CD14-positive monocyte (primary cell): ENCODE data around the gene IVD. TPM values are rescaled to one million over a fixed set of nuclear protein-coding genes. Genes with fewer than 3 reads are reported as not detected.
A peak's percentile ranks its signal among the peaks of the same experiment; 100 is the strongest.

Source experiments
- DNase-seq, 3 donors: peaks; one replicate each; pipeline ENCODE4 v3.0.0-alpha.2; 2011 to 2022
- H2AFZ ChIP-seq: 2 replicates; pipeline ENCODE4 v1.6.0; 2012; ENCODE audit warnings: mild to moderate bottlenecking, low read depth, low read length, inconsistent platforms; ENCODE audit not compliant: insufficient read depth, poor library complexity, severe bottlenecking
- H3K27ac ChIP-seq, 2 donors: 1 replicate in 1 of 2; 2 replicates in 1 of 2; pipeline ENCODE4 v1.5.1; 2012 to 2013; ENCODE audit warnings: low read length in 2 of 2, control low read depth in 1 of 2, inconsistent platforms in 1 of 2, low read depth in 1 of 2, mild to moderate bottlenecking in 1 of 2
- H3K27me3 ChIP-seq, 2 donors: one replicate each; pipeline versions ENCODE4 v1.6.0 to v1.6.1; 2011 to 2013; ENCODE audit warnings: low read length in 2 of 2; ENCODE audit not compliant: control insufficient read depth in 2 of 2, insufficient read depth in 2 of 2
- H3K36me3 ChIP-seq, 2 donors: replicated peaks in 1 of 2; 1 replicate in 1 of 2; 2 replicates in 1 of 2; pipeline versions ENCODE4 v1.5.1 to v1.6.1; 2012 to 2013; ENCODE audit warnings: low read length in 2 of 2, control low read depth in 1 of 2, inconsistent platforms in 1 of 2, mild to moderate bottlenecking in 1 of 2; ENCODE audit not compliant: insufficient read depth in 2 of 2, control insufficient read depth in 1 of 2
- H3K4me1 ChIP-seq, 2 donors: 1 replicate in 1 of 2; 2 replicates in 1 of 2; pipeline versions ENCODE4 v1.5.1 to v1.6.1; 2012 to 2013; ENCODE audit warnings: low read length in 2 of 2, control low read depth in 1 of 2, inconsistent platforms in 1 of 2, mild to moderate bottlenecking in 1 of 2, moderate library complexity in 1 of 2; ENCODE audit not compliant: insufficient read depth in 2 of 2, control insufficient read depth in 1 of 2
- H3K4me2 ChIP-seq: replicated peaks from 2 replicates; pipeline ENCODE3; 2012; ENCODE audit warnings: low read length, moderate library complexity, mild to moderate bottlenecking; ENCODE audit not compliant: poor library complexity, severe bottlenecking; ENCODE audit errors: extremely low read depth
- H3K4me3 ChIP-seq, 3 experiments: fragments of 200-600 bp in 1 of 3; sonication (generic) in 1 of 3; replicated peaks in 1 of 3; 1 replicate in 2 of 3; 2 replicates in 1 of 3; pipeline ENCODE4 v1.5.1; 2011 to 2013; ENCODE audit warnings: low read length in 3 of 3, mild to moderate bottlenecking in 3 of 3, control low read depth in 2 of 3, low read depth in 2 of 3, inconsistent platforms in 1 of 3, moderate library complexity in 1 of 3
- H3K79me2 ChIP-seq: 2 replicates; pipeline ENCODE4 v1.6.0; 2012; ENCODE audit warnings: mild to moderate bottlenecking, control low read depth, inconsistent platforms, low read length, moderate library complexity; ENCODE audit not compliant: insufficient read depth
- H3K9ac ChIP-seq: 2 replicates; pipeline ENCODE4 v1.6.0; 2017; ENCODE audit warnings: low read length, mild to moderate bottlenecking; ENCODE audit not compliant: insufficient read depth, poor library complexity, severe bottlenecking
- H3K9me3 ChIP-seq, 2 donors: replicated peaks in 1 of 2; 1 replicate in 1 of 2; 2 replicates in 1 of 2; pipeline versions ENCODE4 v1.5.1 to v1.6.1; 2012 to 2013; ENCODE audit warnings: low read length in 2 of 2, control low read depth in 1 of 2; ENCODE audit not compliant: control insufficient read depth in 1 of 2, insufficient read depth in 1 of 2
- H4K20me1 ChIP-seq: 2 replicates; pipeline ENCODE4 v1.6.0; 2012; ENCODE audit warnings: mild to moderate bottlenecking, low read length, control low read depth, moderate library complexity; ENCODE audit not compliant: insufficient read depth
- H3K27ac Mint-ChIP-seq, 7 donors: one replicate each; pipeline ENCODE4 v1.8.0; 2020; ENCODE audit warnings: mild to moderate bottlenecking in 7 of 7, mixed read lengths in 7 of 7, moderate library complexity in 6 of 7, inconsistent platforms in 2 of 7
- H3K27me3 Mint-ChIP-seq, 3 donors: one replicate each; pipeline ENCODE4 v1.8.0; 2021 to 2022; ENCODE audit warnings: low read depth in 3 of 3, mild to moderate bottlenecking in 3 of 3, mixed read lengths in 3 of 3, moderate library complexity in 3 of 3, inconsistent platforms in 1 of 3
- H3K36me3 Mint-ChIP-seq, 2 donors: one replicate each; pipeline ENCODE4 v1.8.0; 2020; ENCODE audit warnings: mixed read lengths in 2 of 2, inconsistent platforms in 1 of 2, mild to moderate bottlenecking in 1 of 2
- H3K4me1 Mint-ChIP-seq: one replicate; pipeline ENCODE4 v1.8.0; 2020; ENCODE audit warnings: mild to moderate bottlenecking, mixed read lengths
- H3K4me3 Mint-ChIP-seq, 2 donors: one replicate each; pipeline ENCODE4 v1.8.0; 2020; ENCODE audit warnings: mild to moderate bottlenecking in 2 of 2, mixed read lengths in 2 of 2, moderate library complexity in 1 of 2
- H3K9me3 Mint-ChIP-seq, 7 donors: one replicate each; pipeline ENCODE4 v1.8.0; 2020 to 2022; ENCODE audit warnings: mixed read lengths in 7 of 7, mild to moderate bottlenecking in 6 of 7, moderate library complexity in 6 of 7, inconsistent platforms in 2 of 7
- WGBS: methylation state at CpG from one replicate; pipeline ENCODE4 v1.1.5; 2013; ENCODE audit warnings: missing lambda C conversion rate; ENCODE audit not compliant: insufficient coverage; 5-methylcytosine and 5-hydroxymethylcytosine counted together
- intact Hi-C, 2 donors: fragments of 100-400 bp; cut with micrococcal nuclease; formaldehyde crosslinking; loops; one replicate each; pipeline versions ENCODE4 v1.15.0 to v1.15.1; 2023
- polyA plus RNA-seq, 3 donors: library from polyadenylated mRNA; depleted of rRNA in 1 of 3; unstranded in 2 of 3; stranded (reverse) in 1 of 3; fragments of 300-500 nt in 2 of 3; fragments of >200 nt in 1 of 3; fragmentation: Illumina TruSeq in 2 of 3; gene quantifications; 1 replicate in 2 of 3; 2 replicates in 1 of 3; pipeline ENCODE4 v1.2.3, GENCODE V29; 2012 to 2021
- TF ChIP-seq, protein P1 (sequence below): fragments of 200-600 bp; IDR thresholded peaks from one replicate; pipeline ENCODE4 v1.8.0; 2022; ENCODE audit warnings: antibody characterized with exemption, mild to moderate bottlenecking

IVD gene
- polyA plus RNA-seq, 3 donors, result 28.6 to 46.3 (median 31.3) TPM

DNA sequence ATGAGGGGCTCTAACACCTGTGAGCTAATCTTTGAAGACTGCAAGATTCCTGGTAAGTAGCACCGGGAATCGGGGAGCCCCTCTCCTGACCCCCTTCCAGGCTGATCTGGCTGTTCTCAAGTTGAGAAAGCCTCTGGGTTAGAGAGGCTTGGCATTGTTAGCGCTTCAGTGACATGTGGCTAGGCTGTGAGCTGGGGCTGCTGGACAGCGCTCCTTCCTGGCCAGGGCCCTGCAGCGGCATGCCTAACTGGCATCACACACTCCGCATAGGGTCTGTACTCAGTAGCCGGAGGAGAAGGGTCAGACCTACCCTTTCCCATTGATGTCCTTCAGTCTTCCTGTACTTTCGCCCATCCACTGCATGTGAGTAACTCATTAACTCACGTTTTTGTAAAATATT lies 7.4 kb downstream of the IVD start:
- Histone ChIP-seq H3K36me3 (peaks cover 82 to 96% of the 10 kb centered on the region in 2 donors), H3K4me2 (no peak overlapping the region), H3K4me3 (no peak overlapping the region), H4K20me1 (no peaks in the 10 kb centered on the region), H3K27ac (no peak overlapping the region), H3K4me1 (no peaks in the 10 kb centered on the region), H2AFZ (no peak overlapping the region), H3K27me3 (no peaks in the 10 kb centered on the region), H3K9me3 (no peaks in the 10 kb centered on the region), H3K9ac (no peak overlapping the region), H3K79me2 (peaks cover 5% of the 10 kb centered on the region)
- TF ChIP-seq, protein P1, sequence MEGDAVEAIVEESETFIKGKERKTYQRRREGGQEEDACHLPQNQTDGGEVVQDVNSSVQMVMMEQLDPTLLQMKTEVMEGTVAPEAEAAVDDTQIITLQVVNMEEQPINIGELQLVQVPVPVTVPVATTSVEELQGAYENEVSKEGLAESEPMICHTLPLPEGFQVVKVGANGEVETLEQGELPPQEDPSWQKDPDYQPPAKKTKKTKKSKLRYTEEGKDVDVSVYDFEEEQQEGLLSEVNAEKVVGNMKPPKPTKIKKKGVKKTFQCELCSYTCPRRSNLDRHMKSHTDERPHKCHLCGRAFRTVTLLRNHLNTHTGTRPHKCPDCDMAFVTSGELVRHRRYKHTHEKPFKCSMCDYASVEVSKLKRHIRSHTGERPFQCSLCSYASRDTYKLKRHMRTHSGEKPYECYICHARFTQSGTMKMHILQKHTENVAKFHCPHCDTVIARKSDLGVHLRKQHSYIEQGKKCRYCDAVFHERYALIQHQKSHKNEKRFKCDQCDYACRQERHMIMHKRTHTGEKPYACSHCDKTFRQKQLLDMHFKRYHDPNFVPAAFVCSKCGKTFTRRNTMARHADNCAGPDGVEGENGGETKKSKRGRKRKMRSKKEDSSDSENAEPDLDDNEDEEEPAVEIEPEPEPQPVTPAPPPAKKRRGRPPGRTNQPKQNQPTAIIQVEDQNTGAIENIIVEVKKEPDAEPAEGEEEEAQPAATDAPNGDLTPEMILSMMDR, result no peak
- H3K27me3 Mint-ChIP-seq, result peaks cover 0 to 2% (median 0%) of the 10 kb centered on the region in 3 donors
- intact Hi-C loops, result no loop called here
- no peak for DNase-seq
- no peak overlapping the region for H3K4me3 Mint-ChIP-seq
- peaks cover 5% of the 10 kb centered on the region for H3K4me1 Mint-ChIP-seq
- peaks cover 78 to 94% of the 10 kb centered on the region in 2 donors for H3K36me3 Mint-ChIP-seq
- H3K9me3 Mint-ChIP-seq, result peaks cover 0 to 3% (median 0%) of the 10 kb centered on the region in 7 donors
- H3K27ac Mint-ChIP-seq, result no peak overlapping the region
- WGBS, result 100% methylated on average over 5 of the region's 9 CpGs

DNA sequence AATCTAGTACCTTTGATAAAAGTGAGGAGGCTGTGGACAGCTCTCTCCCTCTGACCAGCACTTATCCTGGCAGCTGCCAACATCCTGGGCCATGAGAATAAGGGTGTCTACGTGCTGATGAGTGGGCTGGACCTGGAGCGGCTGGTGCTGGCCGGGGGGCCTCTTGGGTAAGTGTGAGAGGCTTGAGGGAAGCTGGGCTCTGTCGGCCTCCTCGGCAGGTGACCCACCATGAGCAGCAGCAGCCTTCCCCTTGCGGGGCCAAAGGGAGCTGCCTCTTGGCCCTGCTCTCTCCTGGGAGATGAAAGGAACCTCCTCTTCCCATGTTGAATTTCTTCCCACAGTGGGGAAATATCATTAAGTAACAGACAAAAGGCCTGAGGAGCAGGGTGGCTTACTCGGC lies 9.2 kb downstream of the IVD start:
- peaks cover 0 to 4% (median 0%) of the 10 kb centered on the region in 3 donors for H3K27me3 Mint-ChIP-seq
- Histone ChIP-seq H3K9me3 (no peaks in the 10 kb centered on the region), H2AFZ (no peak overlapping the region), H4K20me1 (no peaks in the 10 kb centered on the region), H3K4me1 (no peaks in the 10 kb centered on the region), H3K9ac (no peak overlapping the region), H3K4me3 (no peak overlapping the region), H3K79me2 (no peaks in the 10 kb centered on the region), H3K27me3 (no peaks in the 10 kb centered on the region), H3K36me3 (peaks cover 82 to 88% of the 10 kb centered on the region in 2 donors), H3K4me2 (no peak overlapping the region), H3K27ac (no peak overlapping the region)
- peaks cover 75 to 94% of the 10 kb centered on the region in 2 donors for H3K36me3 Mint-ChIP-seq
- H3K4me3 Mint-ChIP-seq, result no peak overlapping the region
- WGBS, result 100% methylated on average over 1 of the region's 7 CpGs
- H3K4me1 Mint-ChIP-seq, result peaks cover 5% of the 10 kb centered on the region
- TF ChIP-seq, protein P1, result no peak
- peaks cover 0 to 3% (median 0%) of the 10 kb centered on the region in 7 donors for H3K9me3 Mint-ChIP-seq
- H3K27ac Mint-ChIP-seq, result peak overlapping the region in 2 of 7 donors; percentile 20 to 30
- DNase-seq, result no peak
- intact Hi-C loops, result no loop called here
